ENCODE results near the gene PNKD.
A peak's percentile ranks its signal among the peaks of the same experiment; 100 is the strongest.
"Not testable (repeated sequence)": the region's sequence is repeated elsewhere in the genome, so short reads cannot be mapped to it uniquely, and the experiment has no call there.

Gene PNKD

GRCh38 chr2:218257390-218257981 is 12.8 kb upstream of the PNKD start:
- DNase-seq: no peak

- DNase-seq: no peak
Observed at GRCh38 chr2:218259099-218259961, 11.0 kb upstream of the PNKD start.

GRCh38 chr2:218260166-218260565 is 10.2 kb upstream of the PNKD start:
- no peak for DNase-seq

GRCh38 chr2:218260742-218261422 is 9.4 kb upstream of the PNKD start, which contains the start of gene GPBAR1:
Gene GPBAR1 (plus strand): TSS chr2:218261015. CDS start chr2:218262725, 1,710 bp downstream.
- no peak for DNase-seq

GRCh38 chr2:218261423-218262236 is 8.7 kb upstream of the PNKD start:
- DNase-seq: no peak

- DNase-seq: no peak
Observed at GRCh38 chr2:218262237-218262600, 8.1 kb upstream of the PNKD start.

- DNase-seq: no peak
Observed at GRCh38 chr2:218262631-218263586, 7.4 kb upstream of the PNKD start.

GRCh38 chr2:218263817-218264641 is 6.3 kb upstream of the PNKD start:
- no peak for DNase-seq

- DNase-seq: no peak
Observed at GRCh38 chr2:218264773-218265561, 5.4 kb upstream of the PNKD start.

GRCh38 chr2:218265626-218266025 is 4.7 kb upstream of the PNKD start:
- DNase-seq: no peak

GRCh38 chr2:218266316-218266979 is 3.9 kb upstream of the PNKD start:
- no peak for DNase-seq

- no peak for DNase-seq
Observed at GRCh38 chr2:218267259-218267658, 3.1 kb upstream of the PNKD start.

GRCh38 chr2:218270721-218271486 is 585 bp downstream of the PNKD start:
- DNase-seq: no peak

- no peak for DNase-seq
Observed at GRCh38 chr2:218271487-218271797, 1.1 kb downstream of the PNKD start.

- DNase-seq: no peak
Observed at GRCh38 chr2:218271865-218272530, 1.7 kb downstream of the PNKD start.

- peak; percentile 26 for DNase-seq
Observed at GRCh38 chr2:218272531-218273212, 2.4 kb downstream of the PNKD start.

- not testable (repeated sequence) for DNase-seq
Observed at GRCh38 chr2:218273214-218273907, 3.0 kb downstream of the PNKD start.

Measured in NCI-H1092 (cell line).